Kidney (tissue), 14 donors: ENCODE data around the gene USP30. TPM values are rescaled to one million over a fixed set of nuclear protein-coding genes. Genes with fewer than 3 reads are reported as not detected.

Experiments used
- DNase-seq, 5 donors: peaks; one replicate each; pipeline ENCODE4 v3.0.0-alpha.2; 2013 to 2020
- FAIRE-seq: peaks from 2 replicates; lab custom pipeline; 2012; peaks lifted over from hg19 to GRCh38; lab: Jason Lieb, UNC
- H3K27ac ChIP-seq, 2 donors: one replicate each; pipeline ENCODE4 v1.7.0; 2013; ENCODE audit warnings: low read depth in 2 of 2, low read length in 2 of 2, inconsistent platforms in 1 of 2
- H3K27me3 ChIP-seq: one replicate; pipeline ENCODE4 v1.7.1; 2013; ENCODE audit warnings: low read length, inconsistent platforms; ENCODE audit not compliant: control insufficient read depth, insufficient read depth
- H3K36me3 ChIP-seq, 3 donors: one replicate each; pipeline versions ENCODE4 v1.7.0 to v1.7.1; 2013; ENCODE audit warnings: low read length in 3 of 3, control low read depth in 1 of 3, inconsistent platforms in 1 of 3; ENCODE audit not compliant: insufficient read depth in 3 of 3, control insufficient read depth in 2 of 3
- H3K4me1 ChIP-seq, 3 donors: one replicate each; pipeline versions ENCODE4 v1.7.0 to v1.7.1; 2013; ENCODE audit warnings: low read length in 3 of 3, inconsistent platforms in 1 of 3, low read depth in 1 of 3; ENCODE audit not compliant: control insufficient read depth in 2 of 3, insufficient read depth in 2 of 3
- H3K4me3 ChIP-seq, 3 donors: one replicate each; pipeline versions ENCODE4 v1.7.0 to v1.8.1; 2013; ENCODE audit warnings: low read length in 3 of 3, control low read depth in 1 of 3, inconsistent platforms in 1 of 3
- H3K9ac ChIP-seq, 3 donors: one replicate each; pipeline versions ENCODE4 v1.7.0 to v1.7.1; 2013; ENCODE audit warnings: low read length in 3 of 3, control low read depth in 1 of 3, inconsistent platforms in 1 of 3
- H3K9me3 ChIP-seq, 3 donors: one replicate each; pipeline versions ENCODE4 v1.7.0 to v1.7.1; 2013; ENCODE audit warnings: low read length in 3 of 3, control low read depth in 1 of 3, inconsistent platforms in 1 of 3; ENCODE audit not compliant: control insufficient read depth in 2 of 3, insufficient read depth in 1 of 3
- CTCF ChIP-seq: IDR thresholded peaks from 3 replicates; pipeline ENCODE4 v1.5.1; 2012; ENCODE audit warnings: mild to moderate bottlenecking, moderate library complexity, borderline replicate concordance; ENCODE audit not compliant: insufficient read depth; ENCODE audit errors: extremely low read depth
- intact Hi-C: fragments of 100-400 bp; cut with DNase I; formaldehyde crosslinking; loops from one replicate; pipeline ENCODE4 v1.11.1; 2022
- polyA plus RNA-seq: library from polyadenylated mRNA; stranded (reverse); fragments of 350-450 nt; fragmentation: Illumina TruSeq; extraction: RNeasy Lipid Tissue Mini Kit (QIAGEN cat#74804); gene quantifications from one replicate; pipeline ENCODE4 v1.2.3, GENCODE V29; 2014; ENCODE audit warnings: low read depth, low replicate concordance; ENCODE audit not compliant: insufficient read depth
- total RNA-seq: library from RNA; stranded (reverse); fragmentation: NEBNext Ultra II Directional; extraction: Animal tissue kit (Norgen Biotek cat#: 25700); gene quantifications from one replicate; pipeline ENCODE4 v1.2.1, GENCODE V29; 2021
- donor health status: control.
- donor health status: control.
- donor health status: control.
- donor health status: control.
- donor health status: control.
- donor health status: DM: yes; HTN: yes; CAD: no.
- donor health status: Normal renal cell carcinoma (clear cell type).

USP30 gene
- total and polyA plus RNA-seq, 2 donors from 2014 or later: 9.6 to 16.1 TPM

DNA sequence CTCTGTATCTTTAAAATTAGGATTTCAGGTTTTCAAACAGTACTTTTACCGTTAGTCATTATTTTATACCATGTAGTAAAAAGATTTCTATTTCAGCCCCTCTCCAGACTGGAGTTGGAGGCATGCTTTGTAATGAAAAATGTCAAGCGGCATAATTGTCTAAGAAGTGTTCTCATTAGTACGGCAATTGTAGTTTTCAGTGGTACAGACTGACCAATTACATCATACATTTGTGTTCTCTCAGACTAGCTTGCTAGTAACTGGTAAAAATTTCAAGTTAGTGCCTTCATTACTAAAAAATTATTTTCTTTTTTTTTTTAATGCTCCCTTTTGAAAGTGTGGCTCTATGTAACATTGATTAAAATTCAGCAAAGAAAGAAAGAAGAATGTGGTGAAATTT lies 4.5 kb downstream of the USP30 start:
- intact Hi-C loops: no loop called here
- Histone ChIP-seq H3K4me1 (peaks cover 0 to 2% (median 0%) of the 10 kb centered on the region in 3 donors), H3K9me3 (no peaks in the 10 kb centered on the region), H3K27ac (no peak overlapping the region), H3K9ac (no peak overlapping the region), H3K27me3 (no peaks in the 10 kb centered on the region), H3K4me3 (no peak overlapping the region), H3K36me3 (peaks cover 2 to 22% (median 6%) of the 10 kb centered on the region in 3 donors)
- FAIRE-seq: no peak
- no peak for DNase-seq
- no peak for TF ChIP-seq CTCF

DNA sequence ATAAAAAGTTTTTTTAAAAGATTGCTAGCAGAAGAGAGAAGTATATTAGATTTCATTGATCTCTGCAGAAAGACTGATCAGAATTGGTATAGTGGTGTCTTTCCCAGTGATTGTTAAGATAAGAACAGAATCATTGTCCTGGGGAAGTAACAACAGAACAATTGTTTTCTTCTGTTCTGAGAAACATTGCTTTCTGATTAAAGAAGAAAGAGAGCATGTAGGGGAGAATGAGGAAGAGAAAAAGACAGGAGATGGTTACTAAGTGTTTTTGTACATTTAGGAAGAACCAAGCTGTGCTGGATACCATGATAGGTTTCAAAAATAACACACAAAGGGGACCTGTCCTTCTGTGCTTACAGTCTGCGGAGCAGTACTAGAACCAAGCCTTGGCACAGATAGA lies 5.0 kb downstream of the USP30 start:
- Histone ChIP-seq H3K36me3 (peaks cover 2 to 22% (median 6%) of the 10 kb centered on the region in 3 donors), H3K9ac (no peak overlapping the region), H3K9me3 (no peaks in the 10 kb centered on the region), H3K27ac (no peak overlapping the region), H3K4me1 (no peaks in the 10 kb centered on the region), H3K27me3 (no peaks in the 10 kb centered on the region), H3K4me3 (no peak overlapping the region)
- TF ChIP-seq CTCF: no peak
- DNase-seq (no peak), FAIRE-seq (no peak)
- intact Hi-C loops: no loop called here

DNA sequence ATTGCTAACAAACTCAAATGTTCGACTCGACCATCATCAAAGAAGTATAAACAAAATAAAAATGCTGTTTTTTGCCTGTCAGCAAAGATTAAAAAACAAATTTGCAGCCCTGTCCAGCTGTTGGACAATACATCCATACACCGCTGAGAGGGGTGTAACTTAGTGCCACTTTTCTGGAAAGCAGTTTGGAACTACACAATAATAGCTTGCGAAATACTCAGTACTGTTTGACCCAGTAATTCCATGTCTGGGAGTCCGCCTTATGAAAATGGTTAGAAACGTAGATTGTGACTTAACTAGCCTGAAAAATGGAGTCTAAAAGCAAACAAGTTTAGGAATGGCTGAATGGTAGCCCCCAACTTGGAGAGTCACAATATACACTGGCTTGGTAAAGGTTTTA lies 6.4 kb downstream of the USP30 start:
- Histone ChIP-seq H3K36me3 (peaks cover 4 to 25% (median 6%) of the 10 kb centered on the region in 3 donors), H3K27me3 (no peaks in the 10 kb centered on the region), H3K9me3 (no peaks in the 10 kb centered on the region), H3K9ac (no peak overlapping the region), H3K4me3 (no peak overlapping the region), H3K4me1 (no peaks in the 10 kb centered on the region), H3K27ac (no peak overlapping the region)
- DNase-seq: no peak
- TF ChIP-seq CTCF: no peak
- intact Hi-C loops: no loop called here
- FAIRE-seq: no peak

DNA sequence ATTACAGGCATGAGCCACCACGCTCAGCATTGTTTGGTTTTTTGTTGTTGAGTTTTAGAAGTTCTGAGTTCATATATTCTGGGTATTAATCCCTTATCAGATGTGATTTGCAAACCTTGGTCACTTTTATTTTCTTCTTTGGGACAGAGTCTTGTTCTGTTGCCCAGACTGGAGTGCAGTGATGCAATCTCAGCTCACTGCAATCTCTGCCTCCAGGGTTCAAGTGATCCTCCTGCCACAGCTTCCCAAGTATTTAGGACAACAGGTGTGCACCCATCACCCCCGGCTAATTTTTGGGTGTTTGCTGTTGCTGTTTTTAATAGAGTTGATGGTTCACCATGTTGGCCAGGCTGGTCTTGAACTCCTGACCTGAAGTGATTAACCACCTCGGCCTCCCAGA lies 11.8 kb downstream of the USP30 start:
- Histone ChIP-seq H3K9ac (no peak overlapping the region), H3K27me3 (no peaks in the 10 kb centered on the region), H3K36me3 (peaks cover 9 to 31% (median 14%) of the 10 kb centered on the region in 3 donors), H3K9me3 (no peaks in the 10 kb centered on the region), H3K27ac (no peak overlapping the region), H3K4me1 (peaks cover 0 to 12% (median 0%) of the 10 kb centered on the region in 3 donors), H3K4me3 (no peak overlapping the region)
- no peak for TF ChIP-seq CTCF
- FAIRE-seq (no peak), DNase-seq (no peak)
- intact Hi-C loops: no loop called here
